NCI-H1092 (cell line): ENCODE measurements around the gene MRC2.
"Not testable (repeated sequence)": the region's sequence is repeated elsewhere in the genome, so short reads cannot be mapped to it uniquely, and the experiment has no call there.

Source experiments
- DNase-seq: peaks from one replicate; lab custom pipeline; 2025; lab: John Stamatoyannopoulos, UW

Gene MRC2, protein sequence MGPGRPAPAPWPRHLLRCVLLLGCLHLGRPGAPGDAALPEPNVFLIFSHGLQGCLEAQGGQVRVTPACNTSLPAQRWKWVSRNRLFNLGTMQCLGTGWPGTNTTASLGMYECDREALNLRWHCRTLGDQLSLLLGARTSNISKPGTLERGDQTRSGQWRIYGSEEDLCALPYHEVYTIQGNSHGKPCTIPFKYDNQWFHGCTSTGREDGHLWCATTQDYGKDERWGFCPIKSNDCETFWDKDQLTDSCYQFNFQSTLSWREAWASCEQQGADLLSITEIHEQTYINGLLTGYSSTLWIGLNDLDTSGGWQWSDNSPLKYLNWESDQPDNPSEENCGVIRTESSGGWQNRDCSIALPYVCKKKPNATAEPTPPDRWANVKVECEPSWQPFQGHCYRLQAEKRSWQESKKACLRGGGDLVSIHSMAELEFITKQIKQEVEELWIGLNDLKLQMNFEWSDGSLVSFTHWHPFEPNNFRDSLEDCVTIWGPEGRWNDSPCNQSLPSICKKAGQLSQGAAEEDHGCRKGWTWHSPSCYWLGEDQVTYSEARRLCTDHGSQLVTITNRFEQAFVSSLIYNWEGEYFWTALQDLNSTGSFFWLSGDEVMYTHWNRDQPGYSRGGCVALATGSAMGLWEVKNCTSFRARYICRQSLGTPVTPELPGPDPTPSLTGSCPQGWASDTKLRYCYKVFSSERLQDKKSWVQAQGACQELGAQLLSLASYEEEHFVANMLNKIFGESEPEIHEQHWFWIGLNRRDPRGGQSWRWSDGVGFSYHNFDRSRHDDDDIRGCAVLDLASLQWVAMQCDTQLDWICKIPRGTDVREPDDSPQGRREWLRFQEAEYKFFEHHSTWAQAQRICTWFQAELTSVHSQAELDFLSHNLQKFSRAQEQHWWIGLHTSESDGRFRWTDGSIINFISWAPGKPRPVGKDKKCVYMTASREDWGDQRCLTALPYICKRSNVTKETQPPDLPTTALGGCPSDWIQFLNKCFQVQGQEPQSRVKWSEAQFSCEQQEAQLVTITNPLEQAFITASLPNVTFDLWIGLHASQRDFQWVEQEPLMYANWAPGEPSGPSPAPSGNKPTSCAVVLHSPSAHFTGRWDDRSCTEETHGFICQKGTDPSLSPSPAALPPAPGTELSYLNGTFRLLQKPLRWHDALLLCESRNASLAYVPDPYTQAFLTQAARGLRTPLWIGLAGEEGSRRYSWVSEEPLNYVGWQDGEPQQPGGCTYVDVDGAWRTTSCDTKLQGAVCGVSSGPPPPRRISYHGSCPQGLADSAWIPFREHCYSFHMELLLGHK (N-terminal part only)

DNA sequence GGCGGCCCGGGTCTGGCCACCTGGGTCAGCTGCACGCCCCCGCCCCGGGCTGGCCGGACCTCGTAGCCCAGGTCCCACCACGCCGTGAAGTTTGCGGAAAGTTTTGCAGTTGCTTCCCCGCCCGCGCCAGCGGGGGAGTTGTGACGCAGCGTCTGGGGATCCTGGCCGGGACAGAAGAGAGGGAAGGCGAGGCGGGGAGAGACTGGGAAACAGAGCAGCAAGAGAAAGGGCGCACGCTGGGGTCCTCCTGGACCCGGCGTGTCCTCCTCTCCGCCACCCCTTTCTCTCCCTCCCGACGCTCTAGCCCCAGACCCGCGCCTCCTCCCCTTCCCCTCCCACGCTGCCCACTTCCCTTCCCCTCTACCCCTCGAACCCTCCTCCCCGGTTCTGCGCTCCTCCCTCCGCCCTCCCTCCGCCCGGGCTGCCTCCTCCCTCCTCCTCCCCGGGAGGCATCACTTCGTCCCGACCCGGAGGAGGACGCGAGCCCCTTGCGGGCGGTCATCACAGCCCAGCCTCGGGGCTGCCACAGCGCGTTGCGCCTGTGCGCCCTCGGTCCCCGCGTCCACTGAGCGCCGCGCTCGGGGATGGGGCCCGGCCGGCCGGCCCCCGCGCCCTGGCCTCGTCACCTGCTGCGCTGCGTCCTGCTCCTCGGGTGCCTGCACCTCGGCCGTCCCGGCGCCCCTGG is at the start of gene MRC2:
Gene MRC2, plus strand, starts transcription at position 452 of the 685 bp plus-strand sequence. Its CDS starts 133 bp downstream, at position 585.
- DNase-seq = no peak

DNA sequence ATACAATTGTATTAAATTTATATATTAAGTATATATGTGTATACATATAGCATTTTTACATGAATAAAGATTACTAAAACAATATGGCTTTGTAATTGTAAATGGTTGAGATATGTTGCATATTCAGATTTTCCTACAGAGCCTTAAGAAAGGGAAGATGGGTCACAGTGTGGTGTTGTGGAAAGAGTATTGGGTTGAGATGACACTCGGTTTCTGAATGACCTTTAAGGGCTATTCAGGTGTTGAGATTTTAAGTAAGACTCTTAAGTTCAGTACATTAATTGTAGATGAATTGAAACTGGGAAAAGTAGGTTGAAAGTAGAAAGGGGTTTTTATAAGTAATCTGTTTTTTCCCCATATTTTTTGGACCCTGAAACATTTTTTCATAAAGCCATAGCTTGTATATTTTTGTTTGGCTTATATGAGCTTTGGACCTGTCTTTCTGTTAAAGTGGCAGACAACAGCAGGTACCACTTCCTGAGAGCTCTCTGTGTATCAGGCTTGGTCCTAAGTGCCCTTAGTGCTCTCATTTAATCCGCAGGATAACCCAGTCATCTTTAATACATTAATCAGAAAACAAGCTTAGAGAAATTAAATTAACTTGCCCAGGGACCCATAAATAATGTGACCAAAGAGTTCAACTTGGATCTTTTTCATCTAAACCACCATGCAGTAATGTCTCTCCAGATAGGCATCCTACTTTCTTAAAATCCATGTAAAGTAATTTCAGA is 48.5 kb upstream of the MRC2 start:
- no peak for DNase-seq

DNA sequence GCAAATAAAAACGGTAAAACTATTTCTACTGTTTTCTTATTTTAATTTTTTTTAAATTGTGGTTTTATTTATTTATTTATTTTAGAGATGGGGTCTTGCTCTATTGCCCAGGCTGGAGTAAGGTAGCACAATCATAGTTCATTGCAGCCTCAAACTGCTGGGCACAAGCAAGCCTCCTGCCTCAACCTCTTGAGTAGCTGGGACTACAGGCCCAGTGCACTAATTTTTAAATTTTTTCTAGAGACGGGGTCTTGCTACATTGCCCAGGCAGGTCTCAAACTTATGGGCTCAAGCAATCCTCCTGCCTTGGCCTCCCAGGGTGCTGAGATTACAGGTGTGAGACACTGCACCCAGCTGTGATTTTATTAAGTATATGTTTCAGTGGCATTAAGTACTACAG is 46.5 kb upstream of the MRC2 start:
- DNase-seq = no peak

DNA sequence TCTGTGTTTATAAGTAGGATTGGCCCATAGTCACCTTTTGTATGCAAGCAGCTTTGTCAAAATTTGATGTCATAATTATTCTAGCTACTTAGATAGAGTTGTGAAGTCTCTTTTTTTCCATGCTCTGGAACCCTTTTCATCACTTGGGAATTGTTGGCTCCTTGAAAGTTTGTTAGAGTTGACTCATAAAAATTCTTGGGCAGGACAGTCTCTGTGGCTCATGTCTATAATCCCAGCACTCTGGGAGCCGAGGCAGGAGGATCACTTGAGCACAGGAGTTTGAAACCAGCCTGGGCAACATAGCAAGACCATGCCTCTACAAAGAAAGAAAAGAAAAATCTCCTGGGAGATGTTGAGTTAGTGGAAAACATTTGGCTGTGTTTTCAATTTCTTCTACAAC is 45.7 kb upstream of the MRC2 start:
- no peak for DNase-seq

DNA sequence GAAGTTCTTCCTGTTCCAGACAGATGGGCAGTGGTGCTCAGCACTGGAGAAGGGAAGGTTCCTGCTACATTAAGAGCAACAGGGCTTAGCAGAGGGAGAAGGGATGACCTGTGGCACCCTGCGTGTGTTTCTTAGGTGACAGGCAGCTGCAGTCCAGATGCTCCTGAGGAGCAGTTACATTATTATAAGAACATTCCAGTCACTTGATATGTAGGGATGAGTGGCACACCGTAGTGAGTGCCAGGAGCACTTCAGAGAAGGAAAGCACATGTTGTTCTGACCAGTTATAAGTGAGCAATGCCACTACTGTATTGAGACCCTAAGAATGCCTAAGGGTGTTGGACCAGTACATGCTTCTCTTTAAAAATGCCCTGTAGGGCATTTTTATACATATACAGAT is 39.9 kb upstream of the MRC2 start:
- DNase-seq = no peak

DNA sequence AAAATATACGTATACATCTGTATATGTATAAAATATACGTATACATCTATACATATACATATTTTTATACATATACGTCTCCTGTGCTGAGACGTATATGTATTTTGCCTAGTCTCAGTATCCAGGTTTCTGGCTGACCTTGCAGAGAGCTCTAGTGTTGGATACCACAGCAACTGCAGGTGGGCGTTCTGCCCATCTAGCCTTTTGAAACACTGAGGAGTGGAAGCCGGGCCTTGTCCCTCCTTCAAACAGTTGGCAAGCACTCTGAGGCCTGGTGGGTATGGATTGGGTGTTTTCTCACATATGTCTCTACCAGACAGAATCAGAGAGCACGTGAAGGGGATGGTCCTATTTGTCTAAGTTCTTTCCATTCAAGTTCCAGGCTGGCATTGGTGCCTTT is 39.4 kb upstream of the MRC2 start:
- peak; percentile 4 for DNase-seq

DNA sequence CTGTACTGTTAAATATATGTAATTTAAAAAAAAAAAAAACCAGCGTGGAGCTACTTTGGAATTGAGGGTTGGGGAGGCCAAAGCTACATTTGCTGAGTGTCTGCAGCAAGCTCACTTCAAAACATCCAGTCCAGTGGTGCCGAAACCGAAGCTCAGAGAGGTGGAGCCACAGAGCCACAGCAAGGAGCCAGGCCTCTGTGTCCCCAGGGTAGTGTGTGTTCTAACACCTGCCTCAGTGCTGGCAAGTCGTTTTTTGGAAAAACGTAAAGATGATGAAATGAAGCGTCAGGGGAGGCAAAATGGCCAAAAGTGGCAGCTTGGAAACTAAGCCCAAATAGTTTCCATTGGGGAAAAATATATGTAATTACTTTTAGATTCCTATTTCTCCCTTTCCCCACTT is 36.1 kb upstream of the MRC2 start:
- no peak for DNase-seq

DNA sequence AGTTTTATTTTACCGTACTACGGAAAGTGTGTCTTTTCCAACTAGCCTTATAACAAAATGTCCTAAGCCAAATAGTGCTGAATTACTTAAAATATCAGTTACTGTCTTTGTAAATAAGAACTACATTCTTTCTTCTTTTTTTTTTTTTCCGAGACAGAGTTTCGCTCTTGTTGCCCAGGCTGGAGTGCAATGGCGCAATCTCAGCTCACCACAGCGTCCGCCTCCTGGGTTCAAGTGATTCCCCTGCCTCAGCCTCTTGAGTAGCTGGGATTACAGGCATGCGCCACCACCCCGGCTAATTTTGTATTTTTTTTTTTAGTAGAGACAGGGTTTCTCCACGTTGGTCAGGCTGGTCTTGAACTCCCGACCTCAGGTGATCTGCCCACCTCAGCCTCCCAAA is 35.6 kb upstream of the MRC2 start:
- not testable (repeated sequence) for DNase-seq

DNA sequence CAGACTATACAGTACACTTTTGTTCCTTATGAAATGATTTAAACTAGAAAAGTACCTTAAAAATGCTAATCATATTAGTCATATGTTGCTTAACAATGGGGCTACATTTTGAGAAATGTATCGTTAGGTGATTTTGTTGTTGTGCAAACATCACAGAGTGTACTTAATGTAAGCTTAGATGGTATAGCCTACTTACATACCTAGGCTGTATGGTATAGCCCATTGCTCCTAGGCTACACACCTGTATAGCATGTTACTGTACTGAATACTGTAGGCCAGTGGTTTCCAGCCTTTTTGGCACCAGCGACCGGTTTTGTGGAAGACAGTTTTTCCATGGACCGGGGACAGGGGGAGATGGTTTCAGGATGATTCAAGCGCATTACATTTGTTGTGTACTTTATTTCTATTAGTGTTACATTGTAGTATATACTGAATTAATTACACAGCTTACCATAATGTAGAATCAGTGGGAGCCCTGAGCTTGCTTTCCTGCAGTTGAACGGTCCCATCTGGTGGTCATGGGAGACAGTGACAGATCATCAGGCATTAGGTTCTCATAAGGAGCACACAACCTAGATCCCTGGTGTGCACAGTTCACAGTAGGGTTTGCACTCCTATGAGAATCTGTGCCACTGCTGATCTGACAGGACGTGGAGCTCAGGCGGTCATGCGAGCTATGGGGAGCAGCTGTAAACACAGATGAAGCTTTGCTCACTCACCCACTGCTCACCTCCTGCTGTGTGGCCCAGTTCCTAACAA is 35.0 kb upstream of the MRC2 start:
- no peak for DNase-seq

DNA sequence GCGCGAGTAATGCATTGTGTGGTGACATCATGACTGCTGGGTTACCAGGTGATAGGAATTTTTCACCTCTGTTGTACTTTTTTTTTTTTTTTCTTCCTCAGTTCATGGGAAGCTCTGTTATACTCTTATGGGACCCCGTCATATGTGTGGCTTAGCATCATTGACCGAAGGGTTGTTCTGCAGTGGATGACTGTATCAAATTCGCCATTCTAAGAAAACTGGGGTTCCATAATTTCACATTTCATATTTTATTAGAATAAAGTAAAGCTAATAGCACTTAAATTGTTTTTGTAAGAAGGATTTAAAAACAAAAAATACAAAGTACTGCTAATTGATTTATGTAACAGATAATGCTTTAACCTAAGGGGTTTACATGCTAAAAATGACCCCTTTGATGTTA is 32.0 kb upstream of the MRC2 start:
- DNase-seq = no peak

DNA sequence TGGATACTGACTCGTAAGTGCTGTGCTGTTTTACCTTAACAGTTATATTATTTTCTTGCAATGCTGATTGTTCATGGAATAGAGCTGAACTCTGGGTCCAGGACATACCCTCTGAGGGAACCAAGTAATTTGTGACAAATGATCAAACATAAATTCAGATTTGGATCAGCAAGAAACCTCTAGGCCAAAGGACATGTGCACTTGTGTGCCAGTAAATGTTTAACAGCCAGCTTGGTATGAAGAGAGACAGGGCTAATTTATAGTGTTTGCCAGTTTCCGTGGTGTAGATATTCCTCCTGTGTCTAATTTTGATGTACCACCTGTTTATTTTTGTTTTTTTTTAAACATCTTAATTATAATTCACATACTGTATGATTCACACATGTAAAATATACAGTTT is 30.8 kb upstream of the MRC2 start:
- no peak for DNase-seq

DNA sequence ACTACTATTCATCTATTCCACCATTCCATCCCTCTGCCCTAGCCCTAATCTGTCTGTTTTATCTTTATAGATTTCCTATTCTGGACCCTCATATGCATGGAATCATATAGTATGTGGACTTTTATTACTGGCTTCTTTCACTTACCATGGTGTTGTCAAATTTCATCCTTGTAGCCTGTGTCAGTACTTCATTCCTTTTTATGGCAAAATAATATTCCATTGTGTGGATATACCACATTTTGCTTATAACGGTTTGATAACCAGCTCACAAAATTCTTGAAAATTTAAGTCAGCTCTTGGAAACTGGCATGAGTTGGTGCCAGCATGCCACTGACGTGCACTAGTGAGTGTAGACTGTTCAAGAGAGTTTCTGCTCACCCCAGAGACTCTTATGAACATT is 30.3 kb upstream of the MRC2 start:
- no peak for DNase-seq

DNA sequence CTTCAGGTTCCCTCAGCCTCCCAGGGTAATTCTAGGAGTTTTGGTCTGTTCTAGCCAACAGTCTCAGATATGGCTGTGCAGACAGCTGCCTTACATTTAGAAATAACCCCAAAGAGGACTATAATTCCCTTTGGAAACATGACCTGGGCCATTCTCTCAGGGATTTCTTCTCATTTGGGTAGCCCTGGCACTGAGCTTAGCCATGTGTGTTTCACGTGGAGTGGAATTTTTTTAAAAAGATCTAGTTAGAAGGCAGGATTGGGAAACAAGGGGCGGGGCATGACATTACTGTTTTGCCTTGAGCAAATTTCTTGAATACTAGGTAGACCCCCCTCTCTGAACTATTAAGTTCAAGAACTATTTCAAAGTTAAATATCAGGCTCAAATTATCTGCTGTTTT is 29.6 kb upstream of the MRC2 start:
- DNase-seq = no peak

DNA sequence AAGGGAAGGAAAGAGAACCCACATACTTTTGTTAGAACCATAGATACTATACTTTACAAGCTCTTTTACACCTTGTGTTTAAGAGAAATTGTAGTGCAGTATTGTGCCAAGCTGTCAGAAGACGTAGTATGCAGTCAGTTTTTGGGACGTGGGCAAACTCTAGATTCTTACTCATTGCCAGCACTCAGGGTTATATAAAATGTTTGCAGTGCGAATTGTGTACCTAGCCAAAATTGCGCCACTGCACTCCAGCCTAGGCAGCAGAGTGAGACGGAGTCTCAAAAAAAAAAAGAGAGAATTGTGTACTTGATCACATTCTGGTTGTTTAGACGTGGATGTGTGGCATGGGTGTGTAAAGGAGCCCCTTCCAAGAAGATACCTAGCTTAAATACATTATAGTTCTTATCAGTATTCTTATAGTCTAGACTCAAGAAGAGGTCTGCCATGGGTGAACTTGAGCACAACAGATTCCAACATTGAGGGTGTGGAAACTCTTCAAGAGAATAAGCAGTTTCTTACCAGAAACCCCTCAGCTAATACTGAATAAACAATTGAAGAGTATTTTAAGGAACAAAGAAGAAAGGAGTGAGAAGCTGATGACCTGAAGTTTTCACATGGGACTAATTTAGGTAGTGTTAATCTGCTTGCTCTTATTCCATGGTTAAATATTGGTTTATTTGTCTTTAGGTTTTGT is 27.4 kb upstream of the MRC2 start:
- no peak for DNase-seq

DNA sequence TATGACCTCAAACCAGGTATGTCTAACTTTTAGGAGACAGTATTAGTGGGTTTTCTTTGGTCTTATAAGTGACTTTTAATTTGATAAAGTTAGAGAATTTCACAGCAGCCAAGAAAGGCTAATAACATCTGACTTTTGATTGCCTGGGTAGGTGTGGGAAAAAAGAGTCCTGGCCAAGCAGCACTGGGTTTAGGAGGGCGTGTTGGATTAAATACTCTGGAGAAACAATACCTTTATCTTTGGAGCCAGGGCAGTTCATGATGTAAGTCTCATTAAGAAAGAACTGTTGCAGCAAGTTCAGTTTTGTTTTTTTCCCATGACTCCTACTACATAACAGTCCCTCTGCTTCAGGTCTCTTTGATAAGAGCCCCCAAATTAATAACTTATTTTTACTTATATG is 26.7 kb upstream of the MRC2 start:
- DNase-seq = no peak

DNA sequence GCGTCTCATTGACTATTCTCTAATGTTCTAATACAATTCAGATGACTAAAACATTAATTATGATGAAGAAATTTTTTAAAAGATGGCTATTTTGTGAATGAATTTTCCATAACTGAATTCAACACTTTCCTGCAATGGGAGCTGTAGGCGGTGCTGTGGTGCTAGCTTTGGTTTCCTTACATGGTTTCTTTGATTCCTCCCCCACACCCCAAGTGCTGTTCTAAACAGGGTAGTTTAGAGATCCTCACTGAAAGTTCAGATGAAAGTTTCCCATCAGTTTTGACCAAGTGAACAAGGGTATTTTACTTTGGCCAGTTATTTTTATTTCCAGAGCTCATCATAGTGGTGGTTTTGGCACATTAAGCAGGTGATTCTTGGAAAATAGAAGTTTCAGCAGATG is 26.0 kb upstream of the MRC2 start:
- no peak for DNase-seq

DNA sequence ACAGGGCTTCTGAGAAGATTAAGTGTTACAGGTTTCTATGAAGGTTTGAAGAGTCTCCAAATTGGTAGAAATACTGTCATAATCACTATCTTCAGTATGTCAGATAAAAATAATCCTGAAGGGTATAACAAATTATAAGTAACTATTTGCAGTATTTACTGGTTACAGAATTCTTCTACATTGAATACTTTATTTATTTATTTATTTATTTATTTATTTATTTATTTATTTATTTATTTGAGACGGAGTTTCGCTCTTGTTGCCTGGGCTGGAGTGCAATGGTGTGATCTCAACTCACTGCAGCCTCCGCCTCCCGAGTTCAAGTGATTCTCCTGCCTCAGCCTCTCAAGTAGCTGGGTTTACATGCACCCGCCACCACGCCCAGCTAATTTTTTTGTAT is 23.7 kb upstream of the MRC2 start:
- not testable (repeated sequence) for DNase-seq

DNA sequence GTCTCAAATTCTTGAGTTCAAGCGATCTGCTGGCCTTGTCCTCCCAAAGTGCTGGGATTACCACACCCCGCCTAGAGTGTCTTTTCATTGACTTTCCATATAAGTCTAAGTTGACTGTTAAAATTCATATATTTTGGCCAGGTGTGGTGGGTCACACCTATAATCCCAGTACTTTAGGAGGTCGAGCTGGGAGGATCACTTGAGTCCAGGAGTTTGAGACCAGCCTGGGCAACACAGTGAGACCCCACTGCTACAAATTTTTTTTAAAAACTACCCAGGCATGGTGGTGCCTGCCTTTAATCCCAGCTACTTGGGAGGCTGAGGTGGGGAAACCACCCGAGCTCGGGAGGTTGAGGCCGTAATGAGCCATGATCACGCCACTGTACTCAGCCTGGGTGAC is 21.9 kb upstream of the MRC2 start:
- DNase-seq = no peak

DNA sequence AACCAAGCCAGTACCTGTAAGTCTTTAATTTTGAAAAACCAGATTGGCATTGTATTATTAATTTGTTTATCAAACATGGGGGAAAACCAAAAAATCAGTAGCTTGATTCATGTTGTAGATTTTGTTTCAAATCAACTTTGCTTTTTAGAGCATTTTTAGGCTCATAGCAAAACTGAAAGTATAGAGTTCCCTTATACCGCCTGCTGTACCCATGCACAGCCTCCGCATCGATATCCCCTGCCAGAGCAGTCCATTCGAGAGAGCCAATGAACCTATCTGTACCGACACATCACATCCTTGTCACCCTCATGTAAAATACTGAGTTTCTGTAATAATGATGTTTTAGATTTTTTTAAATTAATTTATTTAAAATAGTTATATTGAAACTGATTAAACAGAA is 16.2 kb upstream of the MRC2 start:
- DNase-seq = no peak

DNA sequence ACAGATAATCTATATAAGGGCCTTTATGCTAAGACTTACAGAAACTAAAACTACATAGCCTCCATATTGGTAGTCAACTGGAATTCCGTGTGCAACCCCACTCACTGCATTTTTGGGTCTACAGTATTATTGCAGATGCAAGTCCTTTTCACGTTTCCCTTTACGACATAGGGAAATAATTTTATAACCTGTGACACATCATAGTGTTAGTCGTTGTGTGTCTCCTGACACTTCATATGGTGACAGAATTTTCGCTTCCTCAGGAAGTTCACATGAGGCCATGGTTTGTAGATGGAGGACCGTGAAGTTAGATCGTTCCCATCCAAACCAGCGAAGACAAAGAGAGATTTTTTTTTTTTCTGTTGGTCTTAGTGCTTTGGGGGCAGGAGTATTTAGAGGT is 15.7 kb upstream of the MRC2 start:
- no peak for DNase-seq
